CD4-positive, alpha-beta T cell (primary cell): ENCODE results near the gene PWP2. TPM values are rescaled to one million over a fixed set of nuclear protein-coding genes. Genes with fewer than 3 reads are reported as not detected.
"Not testable (repeated sequence)": the region's sequence is repeated elsewhere in the genome, so short reads cannot be mapped to it uniquely, and the experiment has no call there.

Experiments used
- ATAC-seq: fragments of 200-7000 bp; cut with Tn5 transposase; one replicate; pipeline ENCODE4 v1.10.0; 2022; ENCODE audit warnings: mild to moderate bottlenecking; ENCODE audit not compliant: poor library complexity
- CTCF ChIA-PET: fragments of 350-600 bp; sonication (Branson Sonifier 250); formaldehyde crosslinking; loops from one replicate; lab custom pipeline; 2021; ENCODE audit warnings: antibody characterized with exemption, inconsistent platforms; lab: Charles Lee
- POLR2A ChIA-PET: fragments of 350-600 bp; sonication (Branson Sonifier 250); formaldehyde crosslinking; loops from one replicate; lab custom pipeline; 2021; ENCODE audit warnings: antibody characterized with exemption, inconsistent platforms; lab: Charles Lee
- DNase-seq, 14 experiments: peaks; one replicate each; pipeline ENCODE4 v3.0.0-alpha.2; 2013 to 2020; ENCODE audit warnings: mixed read lengths in 2 of 14
- H3K27ac ChIP-seq, 2 donors: one replicate each; pipeline versions ENCODE4 v1.5.1 to v1.7.0; 2013; ENCODE audit warnings: low read length in 2 of 2, low read depth in 1 of 2, mild to moderate bottlenecking in 1 of 2
- H3K27me3 ChIP-seq, 2 experiments: 1 replicate in 1 of 2; 2 replicates in 1 of 2; pipeline versions ENCODE4 v1.6.1 to v1.7.0; 2013; ENCODE audit warnings: low read length in 2 of 2, control low read depth in 1 of 2, mild to moderate bottlenecking in 1 of 2, moderate library complexity in 1 of 2; ENCODE audit not compliant: insufficient read depth in 2 of 2, control insufficient read depth in 1 of 2
- H3K36me3 ChIP-seq: one replicate; pipeline ENCODE4 v1.6.1; 2013; ENCODE audit warnings: low read length, control low read depth; ENCODE audit not compliant: insufficient read depth
- H3K4me1 ChIP-seq: one replicate; pipeline ENCODE4 v1.6.1; 2013; ENCODE audit warnings: low read length, control low read depth; ENCODE audit not compliant: insufficient read depth
- H3K4me3 ChIP-seq: one replicate; pipeline ENCODE4 v1.5.1; 2013; ENCODE audit warnings: mild to moderate bottlenecking, low read length, moderate library complexity
- H3K9me3 ChIP-seq, 2 experiments: 1 replicate in 1 of 2; 2 replicates in 1 of 2; pipeline versions ENCODE4 v1.6.1 to v1.7.0; 2013; ENCODE audit warnings: low read length in 2 of 2, mild to moderate bottlenecking in 2 of 2, control low read depth in 1 of 2, moderate library complexity in 1 of 2; ENCODE audit not compliant: control insufficient read depth in 1 of 2, insufficient read depth in 1 of 2
- H3K27ac Mint-ChIP-seq: one replicate; pipeline ENCODE4 v1.8.0; 2020; ENCODE audit warnings: mixed read lengths
- H3K27me3 Mint-ChIP-seq: one replicate; pipeline ENCODE4 v1.8.0; 2021; ENCODE audit warnings: mixed read lengths
- H3K36me3 Mint-ChIP-seq: one replicate; pipeline ENCODE4 v1.8.0; 2021; ENCODE audit warnings: low read depth, mixed read lengths
- H3K4me1 Mint-ChIP-seq: one replicate; pipeline ENCODE4 v1.8.0; 2021; ENCODE audit warnings: low read depth, mixed read lengths
- H3K4me3 Mint-ChIP-seq: one replicate; pipeline ENCODE4 v1.8.0; 2020; ENCODE audit warnings: mild to moderate bottlenecking, mixed read lengths
- H3K9me3 Mint-ChIP-seq: one replicate; pipeline ENCODE4 v1.8.0; 2020; ENCODE audit warnings: mixed read lengths
- intact Hi-C, 2 experiments: fragments of 100-400 bp; cut with DNase I in 1 of 2; cut with micrococcal nuclease in 1 of 2; formaldehyde crosslinking; loops; one replicate each; pipeline versions ENCODE4 v1.15.1 to v1.9.0; 2023 to 2025; cut with DNase I, micrococcal nuclease
- total RNA-seq, 174 experiments: library from RNA in 2 of 174; stranded (reverse) in 2 of 174; gene quantifications; one replicate each; pipeline ENCODE4 v1.2.3 and lab custom pipeline; 2021 to 2026

The PWP2 gene
- total RNA-seq, 2 experiments from 2014 or later = 38.0 to 40.6 TPM

DNA sequence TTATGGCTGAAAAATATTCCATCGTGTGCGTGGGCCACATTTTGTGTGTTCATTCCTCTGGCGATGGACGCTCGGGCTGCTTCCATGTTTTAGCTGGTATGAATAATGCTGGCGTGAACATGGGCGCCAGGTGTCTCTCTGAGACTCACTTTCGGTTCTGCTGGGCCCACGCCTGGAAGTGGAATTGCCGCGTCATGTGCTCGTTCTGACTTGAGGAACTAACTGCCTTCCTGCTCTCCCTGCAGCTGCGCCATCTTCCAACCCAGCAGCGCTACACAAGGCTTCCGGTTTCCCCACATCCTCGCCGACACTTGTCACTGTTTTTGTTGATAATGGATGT is 46.7 kb downstream of the PWP2 start:
- POLR2A ChIA-PET, H3K4me3 ChIP-seq, H3K4me1 Mint-ChIP-seq, intact Hi-C loops, H3K27me3 Mint-ChIP-seq, H3K27me3 ChIP-seq, CTCF ChIA-PET, H3K4me1 ChIP-seq, H3K4me3 Mint-ChIP-seq, H3K36me3 ChIP-seq, H3K36me3 Mint-ChIP-seq, H3K27ac Mint-ChIP-seq, H3K27ac ChIP-seq, H3K9me3 ChIP-seq, H3K9me3 Mint-ChIP-seq: not testable (repeated sequence)
- peak in 8 of 14 experiments; percentile 0 to 55 (median 10) for DNase-seq
- peak; percentile 38 for ATAC-seq

DNA sequence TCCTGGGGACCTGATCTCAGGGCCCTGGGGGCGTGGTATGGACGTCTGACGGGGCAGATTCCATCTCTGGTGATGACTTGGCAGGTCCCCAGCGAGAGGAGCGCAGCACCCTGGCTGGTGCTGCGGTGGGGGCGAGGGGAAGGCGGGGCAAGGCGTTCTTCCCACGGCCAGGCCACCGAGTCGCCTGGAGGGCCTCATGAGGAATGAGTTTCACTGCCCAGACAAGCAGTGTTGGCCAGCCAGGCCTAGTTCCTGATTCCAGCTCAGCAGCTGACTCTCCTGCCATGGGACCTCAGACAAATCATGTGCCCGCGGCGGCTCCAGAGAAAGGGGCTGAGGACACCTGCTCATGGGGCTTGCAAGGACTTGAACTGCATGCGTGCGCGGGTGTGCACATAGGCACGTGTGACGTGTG is 47.6 kb downstream of the PWP2 start:
- H3K4me3 ChIP-seq, H3K4me1 ChIP-seq, POLR2A ChIA-PET, CTCF ChIA-PET, H3K27ac ChIP-seq, H3K27me3 ChIP-seq, intact Hi-C loops, H3K4me1 Mint-ChIP-seq, H3K4me3 Mint-ChIP-seq, DNase-seq, H3K9me3 Mint-ChIP-seq, H3K27me3 Mint-ChIP-seq, H3K36me3 Mint-ChIP-seq, H3K9me3 ChIP-seq, H3K36me3 ChIP-seq, H3K27ac Mint-ChIP-seq: not testable (repeated sequence)
- peak; percentile 24 for ATAC-seq

DNA sequence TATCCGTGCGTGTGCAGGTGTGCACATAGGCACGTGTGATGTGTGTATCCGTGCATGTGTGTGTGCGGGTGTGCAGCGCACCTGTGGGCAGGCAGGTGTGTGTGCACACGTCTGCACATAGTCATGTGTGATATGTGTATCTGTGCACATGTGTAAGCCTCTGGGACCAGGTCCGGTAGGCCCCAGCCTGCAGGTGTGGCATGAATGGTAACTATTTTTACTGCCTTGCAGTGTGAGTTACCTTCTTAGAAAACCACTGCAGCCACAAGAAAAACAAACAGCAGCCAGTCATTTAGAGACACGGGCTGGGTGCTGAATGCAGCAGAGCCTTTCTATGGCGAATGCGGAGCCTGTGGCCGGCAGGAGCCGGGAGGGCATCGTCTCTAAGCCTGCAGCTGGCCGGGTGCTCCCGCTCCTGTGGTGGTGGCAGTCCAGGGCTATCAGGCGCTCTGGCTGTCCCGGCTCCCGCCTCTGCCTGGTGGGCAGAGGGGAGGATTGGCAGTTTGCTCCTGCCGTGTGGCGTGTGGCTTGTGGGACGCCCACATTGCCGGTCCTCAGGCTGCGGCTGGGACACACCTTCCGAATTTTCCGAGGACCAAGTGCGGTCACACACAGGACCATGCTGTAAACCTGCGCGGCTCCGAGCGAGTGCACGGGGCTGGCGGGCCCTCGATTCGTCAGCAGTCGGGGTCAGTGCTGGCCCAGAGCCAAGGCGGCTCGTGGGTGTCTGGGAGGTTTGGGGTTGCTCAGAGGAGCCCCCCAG is 48.2 kb downstream of the PWP2 start:
- CTCF ChIA-PET, H3K27me3 ChIP-seq, H3K27ac ChIP-seq, H3K36me3 Mint-ChIP-seq, H3K4me3 ChIP-seq, H3K27ac Mint-ChIP-seq, H3K4me1 Mint-ChIP-seq, H3K9me3 ChIP-seq, H3K27me3 Mint-ChIP-seq, H3K9me3 Mint-ChIP-seq, H3K36me3 ChIP-seq, H3K4me3 Mint-ChIP-seq, H3K4me1 ChIP-seq, POLR2A ChIA-PET, intact Hi-C loops: not testable (repeated sequence)
- ATAC-seq = peak; percentile 27
- DNase-seq = peak in 4 of 14 experiments; percentile 14 to 43 (median 29)

DNA sequence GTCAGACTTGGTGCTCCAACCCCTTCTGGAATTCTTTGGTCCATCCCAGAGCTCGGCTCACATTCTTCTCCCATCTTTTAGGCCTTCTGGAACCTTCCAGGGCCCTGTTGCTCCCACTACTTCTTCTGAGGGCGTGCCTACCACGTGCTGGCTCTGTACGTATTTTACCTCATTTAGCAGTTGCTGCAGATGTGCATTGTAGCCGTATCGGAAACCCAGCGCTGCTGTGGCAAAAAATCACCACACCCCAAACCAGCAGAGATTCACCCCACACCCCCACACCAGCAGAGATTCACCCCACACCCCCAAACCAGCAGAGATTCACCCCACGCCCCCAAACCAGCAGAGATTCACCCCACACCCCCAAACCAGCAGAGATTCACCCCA is 48.8 kb downstream of the PWP2 start:
- intact Hi-C loops = not testable (repeated sequence)
- ATAC-seq = peak; percentile 22

DNA sequence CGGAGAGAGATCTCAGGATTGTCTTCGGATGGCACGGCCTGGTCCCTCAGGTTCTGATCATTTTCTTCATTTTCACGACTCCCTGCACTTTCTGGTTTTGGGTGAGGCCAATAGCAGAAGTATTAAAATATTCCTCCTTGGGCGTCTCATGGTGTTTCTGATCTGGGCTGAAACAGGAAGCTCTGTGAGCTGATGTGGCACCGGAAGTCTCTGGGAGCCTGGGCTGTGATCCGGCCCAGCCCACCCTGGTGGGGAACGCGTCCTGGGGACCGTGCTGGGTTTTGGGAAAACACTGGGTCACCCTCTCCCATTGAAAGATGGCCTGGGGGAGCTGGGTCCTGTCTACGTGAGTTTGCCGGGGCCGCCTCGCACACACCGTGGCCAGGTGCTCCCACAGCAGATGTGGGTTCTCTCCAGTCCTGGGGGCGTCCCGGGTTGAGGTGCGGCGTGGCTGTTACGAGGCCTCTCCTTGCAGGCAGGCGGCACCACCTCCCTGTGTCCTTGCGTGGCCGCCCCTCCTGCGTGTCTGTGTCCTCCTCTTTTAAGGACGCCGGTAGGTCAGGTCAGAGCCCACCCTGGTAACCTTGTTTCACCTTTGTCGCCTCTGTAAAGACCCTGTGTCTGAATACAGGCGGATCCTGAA is 50.4 kb downstream of the PWP2 start:
- H3K4me3 ChIP-seq, H3K36me3 Mint-ChIP-seq, H3K27me3 Mint-ChIP-seq, H3K4me1 ChIP-seq, H3K36me3 ChIP-seq, H3K27me3 ChIP-seq, H3K4me1 Mint-ChIP-seq, H3K9me3 Mint-ChIP-seq, CTCF ChIA-PET, POLR2A ChIA-PET, intact Hi-C loops, H3K9me3 ChIP-seq, H3K27ac ChIP-seq: not testable (repeated sequence)
- peak overlapping the region; percentile 91 for H3K27ac Mint-ChIP-seq
- peak overlapping the region; percentile 76 for H3K4me3 Mint-ChIP-seq
- peak; percentile 20 for ATAC-seq
- peak in 3 of 14 experiments; percentile 16 to 23 (median 19) for DNase-seq

More for the DNA sequence above, 48.8 kb downstream of the PWP2 start:
- H3K4me1 ChIP-seq, DNase-seq, H3K4me3 ChIP-seq, H3K36me3 ChIP-seq, H3K27me3 ChIP-seq, CTCF ChIA-PET, H3K4me3 Mint-ChIP-seq, H3K4me1 Mint-ChIP-seq, POLR2A ChIA-PET, H3K9me3 Mint-ChIP-seq, H3K9me3 ChIP-seq, H3K36me3 Mint-ChIP-seq, H3K27me3 Mint-ChIP-seq, H3K27ac ChIP-seq, H3K27ac Mint-ChIP-seq: not testable (repeated sequence)

DNA sequence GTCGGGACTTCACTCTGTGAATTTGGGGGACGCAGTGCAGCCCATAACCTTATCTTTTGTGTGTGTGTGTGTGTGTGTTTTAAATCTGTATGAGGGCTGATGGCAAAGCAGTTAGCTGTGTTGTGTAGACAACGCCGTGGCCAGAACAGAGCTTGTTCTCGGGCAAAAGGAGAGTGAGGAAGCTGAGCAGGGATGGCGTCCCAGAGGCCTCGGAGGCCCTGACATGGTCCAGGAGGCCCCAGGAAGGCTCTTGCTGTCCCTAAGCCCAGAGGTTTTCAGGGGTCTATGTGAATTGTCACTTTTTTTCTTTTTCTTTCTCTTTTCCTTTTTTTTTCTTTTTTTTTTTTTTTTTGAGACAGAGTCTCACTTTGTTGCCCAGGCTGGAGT is 50.9 kb downstream of the PWP2 start:
- CTCF ChIA-PET = not testable (repeated sequence)

More for the DNA sequence above, 50.9 kb downstream of the PWP2 start:
- H3K4me3 ChIP-seq, H3K36me3 ChIP-seq, H3K9me3 Mint-ChIP-seq, H3K4me1 Mint-ChIP-seq, DNase-seq, H3K36me3 Mint-ChIP-seq, ATAC-seq, H3K27me3 Mint-ChIP-seq, H3K27me3 ChIP-seq, H3K9me3 ChIP-seq, H3K4me1 ChIP-seq, POLR2A ChIA-PET, intact Hi-C loops, H3K27ac ChIP-seq: not testable (repeated sequence)
- Mint-ChIP-seq H3K4me3 (peak overlapping the region; percentile 77), H3K27ac (peak overlapping the region; percentile 91)
